ENCODE results near the gene CCDC47. TPM values are rescaled to one million over a fixed set of nuclear protein-coding genes. Genes with fewer than 3 reads are reported as not detected.
"Not testable (repeated sequence)": the region's sequence is repeated elsewhere in the genome, so short reads cannot be mapped to it uniquely, and the experiment has no call there.

Gene CCDC47
- total and polyA plus RNA-seq, 2 donors (not counting 1 experiment from before 2014, with no cell fraction given): 7.4 to 39.7 TPM

DNA sequence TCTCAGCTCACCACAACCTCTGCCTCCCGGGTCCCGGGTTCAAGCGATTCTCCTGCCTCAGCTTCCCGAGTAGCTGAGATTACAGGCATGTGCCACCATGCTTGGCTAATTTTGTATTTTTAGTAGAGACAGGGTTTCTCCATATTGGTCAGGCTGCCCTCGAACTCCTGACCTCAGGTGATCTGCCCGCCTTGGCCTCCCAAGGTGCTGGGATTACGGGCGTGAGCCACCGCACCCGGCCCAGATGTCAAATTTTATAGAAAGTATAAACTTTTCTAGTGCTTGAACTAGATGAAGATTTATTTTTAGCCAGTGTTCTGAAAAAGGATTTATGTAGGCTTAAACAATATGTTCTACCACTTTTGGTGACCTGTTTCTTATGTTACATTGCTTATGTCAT is 23.0 kb upstream of the CCDC47 start:
- WGBS (ENCODE audit: insufficient coverage): 100% methylated on average over 2 of the region's 10 CpGs
- Histone ChIP-seq H3K79me2 (ENCODE audit: control insufficient read depth, insufficient read depth, low read length) (peaks cover 40% of the 10 kb centered on the region), H4K20me1 (ENCODE audit: control insufficient read depth, insufficient read depth, low read length, poor library complexity, severe bottlenecking) (peaks cover 24% of the 10 kb centered on the region), H3K36me3 (replicated peaks in 1 of 2; ENCODE audit: control extremely low read depth in 1 of 2, control insufficient read depth in 1 of 2, extremely low read depth in 1 of 2, insufficient read depth in 2 of 2, low read length in 1 of 2) (peaks cover 2 to 95% of the 10 kb centered on the region in 2 experiments)
- H3K27me3 ChIP-seq (replicated peaks in 1 of 4; ENCODE audit: control extremely low read depth in 1 of 4, control insufficient read depth in 3 of 4, insufficient read depth in 4 of 4, low read length in 3 of 4); H3K9me3 Mint-ChIP-seq (ENCODE audit: insufficient read depth); H3K9me3 ChIP-seq (ENCODE audit: control extremely low read depth in 1 of 3, control insufficient read depth in 2 of 3, insufficient read depth in 1 of 3, low read length in 2 of 3); H3K4me1 Mint-ChIP-seq; DNase-seq; H3K4me3 ChIP-seq (ENCODE audit: control extremely low read depth in 1 of 5, extremely low read depth in 1 of 5, insufficient read depth in 1 of 5, low read depth in 2 of 5, low read length in 4 of 5); H3K4me2 ChIP-seq (replicated peaks; ENCODE audit: low read depth, low read length, poor library complexity, severe bottlenecking); CTCF ChIA-PET; intact Hi-C loops (cut with micrococcal nuclease); POLR2A ChIA-PET; H3K9ac ChIP-seq (ENCODE audit: low read length); H3K27ac ChIP-seq (ENCODE audit: low read length in 2 of 2); H3K4me3 Mint-ChIP-seq; ATAC-seq (ENCODE audit: low read depth); H3K27ac Mint-ChIP-seq; H3K4me1 ChIP-seq (ENCODE audit: control insufficient read depth in 2 of 2, insufficient read depth in 2 of 2, low read length in 2 of 2); H3K27me3 Mint-ChIP-seq; H2AFZ ChIP-seq (ENCODE audit: insufficient read depth, low read depth, low read length, poor library complexity, severe bottlenecking): not testable (repeated sequence)

DNA sequence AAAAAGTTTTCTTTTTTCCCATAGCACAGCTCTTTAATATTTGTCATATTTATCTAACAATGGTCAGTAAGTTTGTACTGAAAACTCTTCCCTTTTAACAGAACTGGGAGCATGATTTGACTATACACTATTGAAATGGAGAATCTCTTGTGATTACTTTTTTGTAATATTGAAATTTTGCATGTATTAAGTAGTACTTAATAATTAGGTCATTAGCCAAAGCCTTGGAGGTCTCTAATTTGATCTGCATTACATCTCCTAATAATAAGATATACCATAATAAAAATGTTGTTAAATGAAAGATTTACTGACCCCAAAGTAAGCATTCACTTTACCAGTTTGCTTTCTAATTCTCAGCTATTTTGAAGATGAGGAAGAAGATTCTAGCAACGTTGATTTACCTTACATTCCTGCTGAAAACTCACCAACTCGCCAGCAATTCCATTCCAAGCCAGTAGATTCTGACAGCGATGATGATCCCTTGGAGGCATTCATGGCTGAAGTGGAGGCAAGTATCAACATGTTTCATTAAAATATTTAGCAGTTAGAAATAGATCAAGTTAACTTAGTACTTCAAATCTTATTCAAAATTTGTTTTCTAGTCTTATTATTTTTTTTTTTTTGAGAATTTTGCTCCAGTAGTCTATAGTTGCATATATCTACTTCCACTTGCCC is 18.8 kb upstream of the CCDC47 start:
- Histone ChIP-seq H3K4me3 (ENCODE audit: control extremely low read depth in 1 of 5, extremely low read depth in 1 of 5, insufficient read depth in 1 of 5, low read depth in 2 of 5, low read length in 4 of 5) (no peak overlapping the region), H3K36me3 (replicated peaks in 1 of 2; ENCODE audit: control extremely low read depth in 1 of 2, control insufficient read depth in 1 of 2, extremely low read depth in 1 of 2, insufficient read depth in 2 of 2, low read length in 1 of 2) (peaks cover 7 to 85% of the 10 kb centered on the region in 2 experiments), H3K79me2 (ENCODE audit: control insufficient read depth, insufficient read depth, low read length) (peaks cover 69% of the 10 kb centered on the region), H4K20me1 (ENCODE audit: control insufficient read depth, insufficient read depth, low read length, poor library complexity, severe bottlenecking) (peaks cover 47% of the 10 kb centered on the region), H3K9ac (ENCODE audit: low read length) (no peak overlapping the region), H2AFZ (ENCODE audit: insufficient read depth, low read depth, low read length, poor library complexity, severe bottlenecking) (no peak overlapping the region), H3K9me3 (ENCODE audit: control extremely low read depth in 1 of 3, control insufficient read depth in 2 of 3, insufficient read depth in 1 of 3, low read length in 2 of 3) (no peaks in the 10 kb centered on the region), H3K27ac (ENCODE audit: low read length in 2 of 2) (no peak overlapping the region), H3K4me2 (replicated peaks; ENCODE audit: low read depth, low read length, poor library complexity, severe bottlenecking) (no peak overlapping the region), H3K27me3 (replicated peaks in 1 of 4; ENCODE audit: control extremely low read depth in 1 of 4, control insufficient read depth in 3 of 4, insufficient read depth in 4 of 4, low read length in 3 of 4) (no peaks in the 10 kb centered on the region), H3K4me1 (ENCODE audit: control insufficient read depth in 2 of 2, insufficient read depth in 2 of 2, low read length in 2 of 2) (no peaks in the 10 kb centered on the region)
- H3K27ac Mint-ChIP-seq: no peak overlapping the region
- no peak for TF ChIP-seq EZH2 (IDR thresholded peaks at IDR 0.05; ENCODE audit: borderline replicate concordance, insufficient read depth, low read depth, low read length, poor library complexity, severe bottlenecking)
- no peak for TF ChIP-seq CTCF (IDR thresholded peaks at IDR 0.05)
- H3K4me1 Mint-ChIP-seq: no peaks in the 10 kb centered on the region
- POLR2A ChIA-PET: interaction anchor here (0.7 kb wide), 1 partner anchor 16 kb away, joined by 4 read pairs; no protein-coding TSS in a partner anchor
- no CpG with 5 or more reads among the region's 3 CpGs for WGBS (ENCODE audit: insufficient coverage)
- CTCF ChIA-PET: interaction anchor here (0.7 to 1.6 kb wide), 2 partner anchors 78 to 94 kb away, joined by 5 read pairs; no protein-coding TSS in a partner anchor
- no peak for ATAC-seq (ENCODE audit: low read depth)
- no peaks in the 10 kb centered on the region for H3K27me3 Mint-ChIP-seq
- intact Hi-C loops (cut with micrococcal nuclease): no loop called here
- no peak for DNase-seq
- no peaks in the 10 kb centered on the region for H3K9me3 Mint-ChIP-seq (ENCODE audit: insufficient read depth)
- H3K4me3 Mint-ChIP-seq: no peak overlapping the region

Data from B cell (primary cell).